Endothelial cell of umbilical vein (primary cell): ENCODE data around the gene KRTAP10-1. TPM values are rescaled to one million over a fixed set of nuclear protein-coding genes. Genes with fewer than 3 reads are reported as not detected.

Experiments used
- BruUV-seq: library from RNA; stranded (reverse); fragments of 400-500 nt; replicated peaks from 2 replicates; lab custom pipeline; 2021; lab: Mats Ljungman, UMichigan
- CTCF ChIA-PET: fragments of 300-600, 350-600 bp; sonication (Branson Sonifier 250); formaldehyde crosslinking; loops from one replicate; lab custom pipeline; 2021; ENCODE audit warnings: antibody characterized with exemption, inconsistent platforms; lab: Charles Lee
- POLR2A ChIA-PET: fragments of 300-600, 350-600 bp; sonication (Branson Sonifier 250); formaldehyde crosslinking; loops from one replicate; lab custom pipeline; 2021; ENCODE audit warnings: antibody characterized with exemption, inconsistent platforms; lab: Charles Lee
- DNase-seq: peaks from one replicate; pipeline ENCODE4 v3.0.0-alpha.2; 2011; ENCODE audit warnings: low read depth, low spot score
- FAIRE-seq: peaks from 2 replicates; lab custom pipeline; 2011; peaks lifted over from hg19 to GRCh38; lab: Jason Lieb, UNC
- H2AFZ ChIP-seq: 2 replicates; pipeline ENCODE4 v1.6.0; 2012; ENCODE audit warnings: low read depth, low read length, control low read depth, inconsistent platforms
- H3K27ac ChIP-seq: 2 replicates; pipeline ENCODE4 v1.5.1; 2011; ENCODE audit warnings: low read depth, mild to moderate bottlenecking, control low read depth, low read length, moderate library complexity; ENCODE audit not compliant: insufficient read depth
- H3K27me3 ChIP-seq, 2 experiments: 2 replicates each; pipeline versions ENCODE4 v1.6.0 to v1.6.1; 2011; ENCODE audit warnings: low read length in 2 of 2, mixed read lengths in 1 of 2; ENCODE audit not compliant: control insufficient read depth in 2 of 2, insufficient read depth in 2 of 2
- H3K36me3 ChIP-seq, 2 experiments: 2 replicates in 1 of 2; 3 replicates in 1 of 2; pipeline ENCODE4 v1.5.1; 2011; ENCODE audit warnings: low read length in 2 of 2, mild to moderate bottlenecking in 1 of 2, moderate library complexity in 1 of 2; ENCODE audit not compliant: control insufficient read depth in 2 of 2, insufficient read depth in 2 of 2; ENCODE audit errors: extremely low read depth in 1 of 2
- H3K4me1 ChIP-seq: 3 replicates; pipeline ENCODE4 v1.5.1; 2011; ENCODE audit warnings: mild to moderate bottlenecking, low read length; ENCODE audit not compliant: control insufficient read depth, insufficient read depth; ENCODE audit errors: extremely low read depth
- H3K4me2 ChIP-seq: 2 replicates; pipeline ENCODE4 v1.6.1; 2011; ENCODE audit warnings: low read length, control low read depth, mixed read lengths; ENCODE audit not compliant: insufficient read depth
- H3K4me3 ChIP-seq, 3 experiments: fragments of 200-600 bp in 1 of 3; sonication (generic), shearing (Covaris generic) in 1 of 3; replicated peaks in 1 of 3; 2 replicates each; pipeline ENCODE4 v1.5.1; 2011 to 2016; ENCODE audit warnings: control low read depth in 3 of 3, low read length in 3 of 3, mild to moderate bottlenecking in 2 of 3, inconsistent platforms in 1 of 3, low read depth in 1 of 3, moderate library complexity in 1 of 3; ENCODE audit not compliant: insufficient read depth in 1 of 3
- H3K79me2 ChIP-seq: 2 replicates; pipeline ENCODE4 v1.6.0; 2012; ENCODE audit warnings: low read length, inconsistent platforms; ENCODE audit not compliant: control insufficient read depth, insufficient read depth
- H3K9ac ChIP-seq: replicated peaks from 2 replicates; pipeline ENCODE3; 2011; ENCODE audit warnings: low read length, control low read depth; ENCODE audit not compliant: insufficient read depth; ENCODE audit errors: extremely low read depth
- H3K9me1 ChIP-seq: replicated peaks from 3 replicates; pipeline ENCODE4 v1.6.0; 2011; ENCODE audit warnings: mild to moderate bottlenecking, low read length; ENCODE audit not compliant: control insufficient read depth, insufficient read depth; ENCODE audit errors: extremely low read depth
- H3K9me3 ChIP-seq: replicated peaks from 2 replicates; pipeline ENCODE4 v1.5.1; 2012; ENCODE audit warnings: low read length, inconsistent platforms; ENCODE audit not compliant: control insufficient read depth, insufficient read depth
- H4K20me1 ChIP-seq: replicated peaks from 2 replicates; pipeline ENCODE3; 2011; ENCODE audit warnings: mild to moderate bottlenecking, low read length; ENCODE audit not compliant: control insufficient read depth, insufficient read depth; ENCODE audit errors: extremely low read depth
- CTCF ChIP-seq, 2 donors: IDR thresholded peaks; 1 replicate in 1 of 2; 2 replicates in 1 of 2; pipeline ENCODE4 v1.5.1; 2011; ENCODE audit warnings: low read length in 2 of 2, mild to moderate bottlenecking in 2 of 2, moderate library complexity in 2 of 2, control low read depth in 1 of 2, inconsistent platforms in 1 of 2, low read depth in 1 of 2; ENCODE audit not compliant: insufficient read depth in 1 of 2; ENCODE audit errors: extremely low read depth in 1 of 2
- EZH2 ChIP-seq: IDR thresholded peaks from 2 replicates; pipeline ENCODE4 v1.6.1; 2012; ENCODE audit warnings: borderline replicate concordance, low read depth, mild to moderate bottlenecking, moderate library complexity, low read length, inconsistent platforms; ENCODE audit not compliant: severe bottlenecking
- FOS ChIP-seq: IDR thresholded peaks from 2 replicates; pipeline ENCODE4 v1.6.1; 2011; ENCODE audit warnings: mild to moderate bottlenecking, low read length, moderate library complexity, borderline replicate concordance; ENCODE audit not compliant: insufficient read depth
- JUN ChIP-seq: IDR thresholded peaks from 2 replicates; pipeline ENCODE4 v1.6.1; 2011; ENCODE audit warnings: borderline replicate concordance, low read depth; ENCODE audit not compliant: insufficient read length, insufficient read depth
- MAX ChIP-seq: IDR thresholded peaks from 2 replicates; pipeline ENCODE4 v1.6.1; 2011; ENCODE audit not compliant: insufficient read depth, insufficient read length
- POLR2A ChIP-seq: IDR thresholded peaks from 2 replicates; pipeline ENCODE4 v1.6.1; 2012; ENCODE audit warnings: low read depth, mild to moderate bottlenecking, control low read depth, low read length
- POLR2AphosphoS5 ChIP-seq: IDR thresholded peaks from 2 replicates; pipeline ENCODE4 v1.6.1; 2012; ENCODE audit warnings: low read depth, mild to moderate bottlenecking, control low read depth, low read length, moderate library complexity; ENCODE audit not compliant: insufficient read depth
- dilution Hi-C: fragments of 300-500 bp; cut with MboI; formaldehyde crosslinking; loops from one replicate; pipeline ENCODE4 v1.15.0; 2019; ENCODE audit warnings: low sequenced_read_pairs; ENCODE audit not compliant: extremely low pct_ligation_motif_present
- intact Hi-C: fragments of 100-400 bp; cut with micrococcal nuclease; formaldehyde crosslinking; loops from one replicate; pipeline ENCODE4 v1.10.0; 2022
- polyA plus RNA-seq, 4 experiments: library from polyadenylated mRNA; depleted of rRNA in 3 of 4; stranded (reverse) in 3 of 4; unstranded in 1 of 4; fragments of >200 nt; gene quantifications; 2 replicates each; pipeline versions ENCODE4 v1.2.1 to v1.2.3, GENCODE V29; 2011 to 2012; ENCODE audit warnings: missing spikeins in 1 of 4
- total RNA-seq: library from RNA; stranded (reverse); gene quantifications from 2 replicates; pipeline ENCODE4 v1.2.3, GENCODE V29; 2021

The KRTAP10-1 gene
- total and polyA plus RNA-seq, 2 donors (not counting 3 experiments of a cell fraction or from before 2014, with no cell fraction given), result not detected

- H2AFZ ChIP-seq, result no peak overlapping the region
- dilution Hi-C loops, result no loop called here
- TF ChIP-seq POLR2A, result no peak
- no peak for TF ChIP-seq FOS
- TF ChIP-seq MAX, result no peak
- TF ChIP-seq EZH2, result no peak
- no peak for TF ChIP-seq POLR2AphosphoS5
- TF ChIP-seq CTCF (IDR thresholded peaks at IDR 0.05; ENCODE audit: extremely low read depth in 1 of 2, insufficient read depth in 1 of 2, low read depth in 1 of 2, low read length in 2 of 2), result no peak
- no peak for TF ChIP-seq JUN
- H3K4me1 ChIP-seq, result no peaks in the 10 kb centered on the region
- no peaks in the 10 kb centered on the region for H3K9me3 ChIP-seq
- DNase-seq (no peak), FAIRE-seq (no peak)
- no peak overlapping the region for H3K9ac ChIP-seq
- ChIA-PET CTCF (interaction anchor here (1.0 kb wide), 1 partner anchor 13 kb away, joined by 3 read pairs; no protein-coding TSS in a partner anchor), POLR2A (no interaction called here)
- H3K27ac ChIP-seq, result no peak overlapping the region
- BruUV-seq, result TSS peak; percentile 81
- H4K20me1 ChIP-seq, result no peaks in the 10 kb centered on the region
- H3K4me3 ChIP-seq, result no peak overlapping the region
- intact Hi-C loops, result no loop called here
- H3K36me3 ChIP-seq, result no peaks in the 10 kb centered on the region
- H3K9me1 ChIP-seq, result no peaks in the 10 kb centered on the region
- H3K4me2 ChIP-seq, result no peak overlapping the region
- H3K79me2 ChIP-seq, result no peaks in the 10 kb centered on the region
- H3K27me3 ChIP-seq, result peaks cover 2 to 8% of the 10 kb centered on the region in 2 experiments
Measured at GRCh38 chr21:44492567-44493385, 47.2 kb downstream of the KRTAP10-1 start.
